GM18873 (cell line): ENCODE measurements around the gene PDCD4.

Experiments
- ATAC-seq: cut with Tn5 transposase; IDR thresholded peaks from one replicate; pipeline ENCODE4 v1.9.1; 2021; ENCODE audit warnings: mild to moderate bottlenecking, moderate library complexity, moderate number of reproducible peaks; ENCODE audit not compliant: unreplicated experiment, low FRiP score

The PDCD4 gene

GRCh38 chr10:110916554-110917346 lies 45.0 kb downstream of the PDCD4 start:
- no peak for ATAC-seq

GRCh38 chr10:110918269-110918642 lies 46.5 kb downstream of the PDCD4 start:
- no peak for ATAC-seq

GRCh38 chr10:110918643-110919348 lies 47.1 kb downstream of the PDCD4 start, which contains the start of gene BBIP1:
Gene BBIP1 (minus strand): TSS chr10:110919180. CDS start chr10:110918157, 1,023 bp downstream.
- peak; percentile 86 for ATAC-seq

- no peak for ATAC-seq
Measured at GRCh38 chr10:110919349-110919931, 47.7 kb downstream of the PDCD4 start, which contains the start of gene SHOC2. Gene SHOC2 (plus strand): TSS chr10:110919604. CDS start chr10:110964359, 44,755 bp downstream.

GRCh38 chr10:110919971-110920881 lies 48.5 kb downstream of the PDCD4 start:
- peak; percentile 27 for ATAC-seq

- ATAC-seq = no peak
Measured at GRCh38 chr10:110923856-110924493, 52.2 kb downstream of the PDCD4 start.

- no peak for ATAC-seq
Measured at GRCh38 chr10:110927461-110927860, 55.7 kb downstream of the PDCD4 start.

- no peak for ATAC-seq
Measured at GRCh38 chr10:110931769-110932381, 60.1 kb downstream of the PDCD4 start.

GRCh38 chr10:110932505-110933180 lies 60.9 kb downstream of the PDCD4 start:
- no peak for ATAC-seq

GRCh38 chr10:110936757-110937156 lies 65.0 kb downstream of the PDCD4 start:
- no peak for ATAC-seq

GRCh38 chr10:110939419-110939818 lies 67.7 kb downstream of the PDCD4 start:
- no peak for ATAC-seq

- no peak for ATAC-seq
Measured at GRCh38 chr10:110944792-110945396, 73.2 kb downstream of the PDCD4 start.

- no peak for ATAC-seq
Measured at GRCh38 chr10:110946496-110946895, 74.8 kb downstream of the PDCD4 start.

- ATAC-seq = no peak
Measured at GRCh38 chr10:110947061-110947595, 75.4 kb downstream of the PDCD4 start.
